ENCODE measurements around the gene CHMP2A.
"Not testable (repeated sequence)": the region's sequence is repeated elsewhere in the genome, so short reads cannot be mapped to it uniquely, and the experiment has no call there.

CHMP2A gene

GRCh38 chr19:58555369-58555885 lies 522 bp upstream of the CHMP2A start:
- no peak for DNase-seq (ENCODE audit: low read depth)

GRCh38 chr19:58553799-58554493 lies 959 bp downstream of the CHMP2A start:
- DNase-seq (ENCODE audit: low read depth) = no peak

GRCh38 chr19:58552655-58553054 lies 2.2 kb downstream of the CHMP2A start:
- no peak for DNase-seq (ENCODE audit: low read depth)

GRCh38 chr19:58551577-58552471 lies 3.1 kb downstream of the CHMP2A start:
- DNase-seq (ENCODE audit: low read depth) = no peak

GRCh38 chr19:58551123-58551497 lies 3.8 kb downstream of the CHMP2A start:
- no peak for DNase-seq (ENCODE audit: low read depth)

GRCh38 chr19:58550362-58551122 lies 4.4 kb downstream of the CHMP2A start:
- DNase-seq (ENCODE audit: low read depth) = no peak

GRCh38 chr19:58549664-58550361 lies 5.1 kb downstream of the CHMP2A start:
- no peak for DNase-seq (ENCODE audit: low read depth)

- DNase-seq (ENCODE audit: low read depth) = no peak
Observed at GRCh38 chr19:58548859-58549663, 5.8 kb downstream of the CHMP2A start.

- DNase-seq (ENCODE audit: low read depth) = no peak
Observed at GRCh38 chr19:58547323-58548312, 7.3 kb downstream of the CHMP2A start.

- no peak for DNase-seq (ENCODE audit: low read depth)
Observed at GRCh38 chr19:58546019-58546530, 8.8 kb downstream of the CHMP2A start.

GRCh38 chr19:58545286-58546018 lies 9.5 kb downstream of the CHMP2A start:
- no peak for DNase-seq (ENCODE audit: low read depth)

GRCh38 chr19:58544591-58545285 lies 10.2 kb downstream of the CHMP2A start:
- no peak for DNase-seq (ENCODE audit: low read depth)

GRCh38 chr19:58543826-58544590 lies 10.9 kb downstream of the CHMP2A start, which contains the start of gene TRIM28:
TRIM28 (plus strand) TSS chr19:58544064; CDS start chr19:58544758, 694 bp downstream.
- peak; percentile 100 for DNase-seq (ENCODE audit: low read depth)

- DNase-seq (ENCODE audit: low read depth) = not testable (repeated sequence)
Observed at GRCh38 chr19:58542641-58543372, 12.1 kb downstream of the CHMP2A start.

- DNase-seq (ENCODE audit: low read depth) = not testable (repeated sequence)
Observed at GRCh38 chr19:58539169-58539559, 15.7 kb downstream of the CHMP2A start.

Data from stimulated activated CD8-positive, alpha-beta memory T cell treated with anti-CD3 and anti-CD28 coated beads, Interleukin-15, amount 100 ng/mL, for 24 hours (primary cell).